Measurements from ENCODE around the gene MIPEP. TPM values are rescaled to one million over a fixed set of nuclear protein-coding genes. Genes with fewer than 3 reads are reported as not detected.

Gene MIPEP
- total and polyA plus RNA-seq, 9 of the 15 experiments (the other 6 are each of a cell fraction or from before 2014, with no cell fraction given), result 1.7 to 19.3 (median 13.1) TPM

GRCh38 chr13:23828866-23829265 lies 60.3 kb downstream of the MIPEP start:
- Histone ChIP-seq H3K9ac (ENCODE audit: insufficient read depth in 1 of 2, low read depth in 2 of 2, low read length in 2 of 2) (no peak overlapping the region), H4K20me1 (replicated peaks; ENCODE audit: control insufficient read depth, insufficient read depth, low read length) (no peaks in the 10 kb centered on the region), H3K27me3 (ENCODE audit: control insufficient read depth in 2 of 2, insufficient read depth in 2 of 2, low read length in 2 of 2) (no peaks in the 10 kb centered on the region), H3K9me3 (replicated peaks; ENCODE audit: control insufficient read depth, insufficient read depth, low read depth, low read length) (no peaks in the 10 kb centered on the region), H3K4me3 (no peak overlapping the region), H3K79me2 (ENCODE audit: control insufficient read depth, insufficient read depth, low read length) (no peaks in the 10 kb centered on the region), H3K27ac (ENCODE audit: extremely low read depth, low read depth, low read length) (no peak overlapping the region), H2AFZ (ENCODE audit: low read depth, low read length) (no peak overlapping the region), H3K9me1 (ENCODE audit: control insufficient read depth, insufficient read depth, low read length) (no peaks in the 10 kb centered on the region), H3K4me1 (replicated peaks in 1 of 2; ENCODE audit: control insufficient read depth in 2 of 2, insufficient read depth in 2 of 2, low read length in 2 of 2) (no peaks in the 10 kb centered on the region), H3K4me2 (ENCODE audit: insufficient read depth, low read length) (no peak overlapping the region), H3K36me3 (ENCODE audit: control insufficient read depth, insufficient read depth, low read length) (no peaks in the 10 kb centered on the region)
- TF ChIP-seq GATA2 (CRISPR knock-in tag; IDR thresholded peaks at IDR 0.05) (no peak), TCFL5 (CRISPR knock-in tag; conservative IDR thresholded peaks at IDR 0.05) (no peak), MLX (CRISPR knock-in tag; conservative IDR thresholded peaks at IDR 0.05) (no peak), FOXK1 (CRISPR knock-in tag; IDR thresholded peaks at IDR 0.05; ENCODE audit: borderline replicate concordance) (no peak), ARID2 (IDR thresholded peaks at IDR 0.05) (no peak), PML (IDR thresholded peaks at IDR 0.05; ENCODE audit: low read length) (no peak), XRCC3 (IDR thresholded peaks at IDR 0.05) (no peak), NBN (IDR thresholded peaks at IDR 0.05; ENCODE audit: low read depth) (no peak), ILK (tag; IDR thresholded peaks at IDR 0.05; ENCODE audit: borderline replicate concordance, low read depth) (no peak), KHSRP (IDR thresholded peaks at IDR 0.05) (no peak), ZNF431 (CRISPR knock-in tag; IDR thresholded peaks at IDR 0.05) (no peak), CREM (IDR thresholded peaks at IDR 0.05; ENCODE audit: low read depth) (no peak), SRSF9 (IDR thresholded peaks at IDR 0.05; ENCODE audit: borderline replicate concordance, low read depth, low read length) (no peak), SREBF1 (IDR thresholded peaks at IDR 0.05; ENCODE audit: borderline replicate concordance, low read depth, low read length) (no peak), ERF (CRISPR knock-in tag; IDR thresholded peaks at IDR 0.05) (no peak), BDP1 (IDR thresholded peaks at IDR 0.05; ENCODE audit: insufficient read depth, insufficient read length) (no peak), SMAD1 (IDR thresholded peaks at IDR 0.05; ENCODE audit: low read depth, low read length, partially characterized antibody) (no peak), TAF1 (IDR thresholded peaks at IDR 0.05; ENCODE audit: control insufficient read depth, extremely low read depth, insufficient read depth, low read length, severe bottlenecking) (no peak), KAT7 (CRISPR knock-in tag; IDR thresholded peaks at IDR 0.05; ENCODE audit: borderline replicate concordance) (no peak), FOS (IDR thresholded peaks at IDR 0.05; ENCODE audit: extremely low read depth, insufficient read length) (no peak)
- WGBS (ENCODE audit: insufficient coverage, low coverage, missing lambda C conversion rate), result 71% methylated on average over 4 of the region's 4 CpGs
- FAIRE-seq (no peak), ATAC-seq (no peak), DNase-seq (ENCODE audit: extremely low read depth in 1 of 4, low spot score in 3 of 4) (no peak)
- ChIA-PET CTCF (ENCODE audit: low intra/inter-chr PET ratio) (no interaction called here), POLR2A (interaction anchor here (0.6 kb wide), 1 partner anchor 8 kb away, joined by 3 read pairs; no protein-coding TSS in a partner anchor)
- in situ Hi-C loops (cut with MboI) (no loop called here), intact Hi-C loops (cut with micrococcal nuclease) (no loop called here)
- BruUV-seq (replicated peaks), result no TSS peak

All from K562 (cell line).